ENCODE results near the gene LANCL2. TPM values are rescaled to one million over a fixed set of nuclear protein-coding genes. Genes with fewer than 3 reads are reported as not detected.
"Not testable (repeated sequence)": the region's sequence is repeated elsewhere in the genome, so short reads cannot be mapped to it uniquely, and the experiment has no call there.

Gene LANCL2
- total RNA-seq, 2 donors from 2014 or later = 6.7 to 9.4 TPM

DNA sequence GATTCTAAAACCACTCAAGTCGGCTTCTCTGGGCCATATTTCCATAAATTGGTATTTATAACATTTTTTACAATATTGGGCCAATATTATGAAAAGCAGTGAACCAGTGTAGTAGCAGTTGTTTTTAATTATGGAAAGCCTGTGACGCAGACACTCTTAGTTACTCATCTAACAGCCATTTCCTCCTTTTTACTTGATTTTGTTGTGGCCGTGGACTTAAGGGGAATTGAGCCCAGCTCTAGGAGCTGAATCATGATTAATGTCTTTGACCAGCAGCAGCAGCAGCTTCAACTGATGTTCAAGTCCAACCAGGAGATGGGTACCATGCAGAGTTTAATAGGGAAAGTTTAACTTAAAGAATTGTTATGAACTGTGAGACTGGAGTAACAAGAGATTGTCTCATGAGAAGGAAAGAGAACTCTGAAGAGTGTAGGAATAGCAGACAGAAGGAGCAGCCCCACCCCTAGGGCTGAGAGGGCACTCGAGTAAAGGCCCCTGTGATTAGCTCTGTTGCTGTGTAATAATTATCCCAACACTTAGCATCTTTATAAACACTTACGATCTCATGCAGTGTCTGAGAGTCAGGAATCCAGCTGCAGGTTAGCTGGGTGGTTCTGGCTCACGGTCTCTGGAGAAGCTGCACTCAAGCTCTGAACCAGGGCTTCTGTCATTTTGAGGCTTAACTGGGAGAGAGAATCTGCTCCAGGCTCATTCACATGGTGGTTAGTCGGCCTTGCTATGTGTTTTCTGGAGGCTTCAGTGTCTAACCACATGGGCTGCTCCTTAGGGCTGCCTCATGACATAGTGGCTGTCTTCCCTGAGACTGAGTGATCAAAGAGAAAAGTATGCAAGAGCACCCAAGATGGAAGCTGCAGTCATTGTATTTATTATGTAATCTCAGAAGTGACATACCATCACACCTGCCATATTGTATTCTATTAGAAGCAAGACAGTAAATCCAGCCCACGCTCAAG is 4.6 kb downstream of the LANCL2 start:
- Mint-ChIP-seq H3K4me3 (no peak overlapping the region), H3K4me1 (peaks cover 19% of the 10 kb centered on the region), H3K27me3 (no peaks in the 10 kb centered on the region), H3K36me3 (ENCODE audit: low read depth) (peaks cover 14% of the 10 kb centered on the region), H3K27ac (no peak overlapping the region), H3K9me3 (no peaks in the 10 kb centered on the region)
- no peak for ATAC-seq (replicated peaks)

DNA sequence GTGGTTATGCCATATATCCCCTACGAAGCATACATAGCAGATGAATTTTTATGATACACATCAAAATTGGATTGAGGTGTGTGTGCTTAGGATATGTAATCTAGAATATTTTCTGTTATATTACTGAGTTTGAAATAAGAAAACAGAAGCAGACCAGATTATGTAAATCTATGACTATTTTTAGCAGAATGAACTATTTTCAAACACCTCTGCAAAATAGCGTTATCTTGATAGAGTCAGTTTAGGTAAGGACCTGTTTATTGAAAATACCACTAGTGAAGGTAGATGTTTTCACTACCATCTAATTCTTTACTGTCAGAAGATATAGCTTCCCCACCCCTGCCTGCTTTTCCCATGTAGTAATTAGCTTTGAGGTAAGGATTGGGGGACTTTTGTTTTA is 9.1 kb downstream of the LANCL2 start:
- no peaks in the 10 kb centered on the region for H3K4me1 Mint-ChIP-seq
- no peak overlapping the region for H3K4me3 Mint-ChIP-seq
- no peak overlapping the region for H3K27ac Mint-ChIP-seq
- H3K36me3 Mint-ChIP-seq (ENCODE audit: low read depth) = no peaks in the 10 kb centered on the region
- ATAC-seq (replicated peaks) = no peak
- no peaks in the 10 kb centered on the region for H3K27me3 Mint-ChIP-seq
- no peaks in the 10 kb centered on the region for H3K9me3 Mint-ChIP-seq

DNA sequence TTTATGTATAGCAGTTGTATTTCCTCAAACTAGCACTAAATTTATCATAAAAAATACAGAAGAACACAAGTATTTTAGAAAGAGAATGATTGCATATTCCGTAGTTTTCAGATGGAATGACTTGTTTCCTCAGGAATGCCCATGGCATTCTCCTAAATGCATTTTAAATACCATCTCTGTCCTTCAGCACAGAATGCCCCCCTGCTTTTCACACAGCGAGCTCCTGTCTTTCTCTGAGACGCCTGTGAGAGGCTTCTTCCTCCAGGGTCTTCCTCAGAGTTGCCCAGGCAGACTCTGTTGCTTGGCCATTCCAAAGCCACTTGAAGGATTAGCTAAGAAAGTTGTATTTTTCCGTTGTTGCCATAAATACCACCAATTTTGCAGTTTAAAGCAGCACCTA is 10.1 kb downstream of the LANCL2 start:
- ATAC-seq (replicated peaks) = no peak
- Mint-ChIP-seq H3K27ac (no peak overlapping the region), H3K36me3 (ENCODE audit: low read depth) (no peaks in the 10 kb centered on the region), H3K27me3 (no peaks in the 10 kb centered on the region), H3K4me3 (no peak overlapping the region), H3K4me1 (no peaks in the 10 kb centered on the region), H3K9me3 (no peaks in the 10 kb centered on the region)

DNA sequence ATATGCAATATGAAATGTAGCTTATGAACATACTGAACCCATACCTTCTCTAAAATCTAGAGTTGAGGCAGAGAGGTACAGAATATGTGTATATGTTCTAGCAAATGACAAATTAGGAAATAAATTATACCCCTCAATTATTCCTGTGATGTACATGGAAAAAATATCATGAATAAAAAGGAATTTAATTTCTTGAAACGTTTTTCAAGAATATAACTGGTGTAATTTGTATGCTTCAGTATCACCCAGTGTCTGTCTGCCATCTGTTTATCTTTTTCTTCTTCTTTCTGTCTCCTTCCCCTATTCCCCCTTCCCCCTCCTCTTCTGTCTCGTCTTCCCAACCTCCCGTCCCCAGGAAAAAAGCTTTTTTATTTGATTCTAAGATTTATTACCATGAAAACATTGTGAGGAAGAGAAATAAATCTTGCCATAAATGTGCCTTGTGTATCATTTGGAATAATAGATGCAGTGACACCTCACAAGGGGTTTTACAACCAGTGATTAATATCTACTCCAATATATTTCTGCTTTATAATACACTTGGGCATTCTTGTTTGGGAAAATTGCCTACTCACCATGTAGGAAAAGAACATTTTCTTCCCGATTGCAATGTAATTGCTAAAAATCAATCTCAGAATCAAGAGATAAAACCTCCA is 12.2 kb downstream of the LANCL2 start:
- H3K4me1 Mint-ChIP-seq = peaks cover 4% of the 10 kb centered on the region
- no peaks in the 10 kb centered on the region for H3K36me3 Mint-ChIP-seq (ENCODE audit: low read depth)
- no peaks in the 10 kb centered on the region for H3K9me3 Mint-ChIP-seq
- no peak overlapping the region for H3K27ac Mint-ChIP-seq
- no peaks in the 10 kb centered on the region for H3K27me3 Mint-ChIP-seq
- H3K4me3 Mint-ChIP-seq = no peak overlapping the region
- ATAC-seq (replicated peaks) = no peak

DNA sequence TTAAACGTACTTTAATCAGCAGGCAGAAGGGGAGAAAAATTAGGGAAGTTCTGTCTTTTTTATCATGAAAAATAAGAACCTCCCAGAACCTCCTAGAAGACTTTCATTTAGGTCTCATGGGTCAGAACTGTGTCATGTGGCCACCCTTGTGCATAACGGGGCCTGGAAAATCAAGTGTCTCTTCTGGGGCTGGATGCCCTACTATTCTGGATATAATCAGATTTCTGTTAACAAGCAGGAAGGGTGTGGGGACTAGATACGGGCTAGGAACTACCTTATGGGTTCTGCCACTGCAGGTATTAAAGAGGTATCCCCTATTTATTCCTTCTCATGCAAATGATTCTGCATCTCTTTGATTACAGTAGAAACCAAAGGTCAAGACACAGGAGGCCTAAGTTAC is 14.1 kb downstream of the LANCL2 start:
- peaks cover 4% of the 10 kb centered on the region for H3K9me3 Mint-ChIP-seq
- no peaks in the 10 kb centered on the region for H3K36me3 Mint-ChIP-seq (ENCODE audit: low read depth)
- H3K4me3 Mint-ChIP-seq = no peak overlapping the region
- peaks cover 4% of the 10 kb centered on the region for H3K4me1 Mint-ChIP-seq
- H3K27ac Mint-ChIP-seq = no peak overlapping the region
- ATAC-seq (replicated peaks) = no peak
- H3K27me3 Mint-ChIP-seq = no peaks in the 10 kb centered on the region

DNA sequence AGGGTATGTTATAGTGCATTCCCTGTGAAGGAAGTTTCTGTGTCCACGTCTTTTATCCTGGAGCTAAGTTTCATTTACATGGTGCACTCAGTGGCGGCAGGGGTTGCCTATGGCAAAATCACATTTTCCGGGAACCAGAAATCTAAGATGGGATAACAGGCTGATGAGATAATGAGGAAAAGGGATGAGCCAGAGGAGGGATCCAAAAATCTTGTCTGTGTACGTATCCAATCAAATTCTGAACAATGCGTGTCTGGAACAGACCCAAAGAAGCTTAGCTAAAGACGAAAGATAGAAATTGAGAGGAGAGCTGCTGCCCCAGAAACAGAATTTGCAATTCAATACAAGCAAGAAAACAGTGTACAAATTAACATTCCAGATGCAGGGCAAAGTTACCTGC is 16.1 kb downstream of the LANCL2 start:
- Mint-ChIP-seq H3K4me1 (peaks cover 4% of the 10 kb centered on the region), H3K27me3 (no peaks in the 10 kb centered on the region), H3K36me3 (ENCODE audit: low read depth) (no peaks in the 10 kb centered on the region)

DNA sequence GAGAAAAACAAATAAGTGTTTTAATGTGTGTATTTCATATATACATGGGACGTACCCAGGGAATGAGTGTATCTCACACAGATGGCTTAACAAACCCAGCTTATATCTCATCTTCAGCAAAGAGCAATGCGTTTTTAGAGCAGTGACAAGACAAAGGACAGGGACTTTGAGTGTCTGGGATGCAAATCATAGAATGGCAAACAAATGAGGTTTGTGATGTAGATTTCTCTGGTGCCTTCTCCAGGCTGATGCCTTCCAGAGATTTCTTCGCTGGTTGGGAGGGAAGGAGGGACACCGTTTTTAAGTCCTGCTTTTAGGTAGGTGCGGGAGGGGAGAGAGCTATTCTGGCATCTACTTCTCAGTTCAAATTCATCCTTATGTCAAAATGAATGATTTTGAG is 16.6 kb downstream of the LANCL2 start:
- Mint-ChIP-seq H3K27me3 (no peaks in the 10 kb centered on the region), H3K27ac (no peak overlapping the region), H3K9me3 (peaks cover 7% of the 10 kb centered on the region), H3K4me1 (peaks cover 9% of the 10 kb centered on the region), H3K36me3 (ENCODE audit: low read depth) (peaks cover 3% of the 10 kb centered on the region), H3K4me3 (no peak overlapping the region)
- ATAC-seq (replicated peaks) = no peak

More for the DNA sequence above, 16.1 kb downstream of the LANCL2 start:
- H3K9me3 Mint-ChIP-seq = peaks cover 4% of the 10 kb centered on the region
- no peak overlapping the region for H3K4me3 Mint-ChIP-seq
- no peak overlapping the region for H3K27ac Mint-ChIP-seq
- no peak for ATAC-seq (replicated peaks)

DNA sequence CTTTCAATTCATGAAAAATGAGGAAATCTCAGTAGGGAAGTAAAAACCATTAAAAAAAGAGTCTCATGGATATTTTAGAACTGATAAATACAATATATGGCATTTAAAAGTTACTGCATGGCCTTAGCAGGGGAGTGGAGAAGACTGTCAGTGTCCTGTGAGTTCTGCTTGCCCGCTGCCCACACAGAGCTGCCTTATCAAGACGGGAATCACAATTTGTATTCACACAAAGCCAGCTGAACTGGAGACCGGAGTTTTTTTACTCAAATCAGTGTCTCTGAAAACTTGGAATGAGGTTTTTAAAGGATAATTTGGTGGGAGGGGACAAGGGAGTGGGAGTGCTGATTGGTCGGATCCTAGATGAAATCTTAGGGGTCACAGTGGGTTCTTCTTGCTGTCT is 17.1 kb downstream of the LANCL2 start:
- peaks cover 13% of the 10 kb centered on the region for H3K4me1 Mint-ChIP-seq
- no peak for ATAC-seq (replicated peaks)
- H3K4me3 Mint-ChIP-seq = no peak overlapping the region
- H3K27ac Mint-ChIP-seq = no peak overlapping the region
- no peaks in the 10 kb centered on the region for H3K27me3 Mint-ChIP-seq
- H3K36me3 Mint-ChIP-seq (ENCODE audit: low read depth) = peaks cover 8% of the 10 kb centered on the region
- peaks cover 12% of the 10 kb centered on the region for H3K9me3 Mint-ChIP-seq

DNA sequence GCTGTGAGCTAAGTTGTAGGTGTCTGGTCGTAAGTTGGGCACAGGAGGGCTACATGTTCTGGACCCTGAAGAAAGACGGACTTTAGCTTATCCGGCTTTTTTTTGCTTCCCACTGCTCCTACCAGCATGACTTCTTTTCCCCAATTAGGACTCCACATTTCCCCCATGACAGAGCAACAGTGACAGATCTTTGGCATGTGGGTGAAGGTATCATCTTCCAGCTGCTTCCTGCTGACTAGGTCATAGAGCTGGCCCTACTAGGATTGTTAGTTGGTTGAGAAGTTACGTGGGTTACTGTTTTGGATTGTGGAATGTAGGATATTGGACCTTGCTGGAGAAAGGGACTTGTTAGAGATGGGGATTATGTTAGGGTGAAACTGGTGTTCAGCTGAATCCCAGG is 21.4 kb downstream of the LANCL2 start:
- Mint-ChIP-seq H3K27ac (peak overlapping the region; percentile 65), H3K4me1 (peaks cover 9% of the 10 kb centered on the region), H3K27me3 (no peaks in the 10 kb centered on the region), H3K4me3 (peak overlapping the region; percentile 46), H3K36me3 (ENCODE audit: low read depth) (peaks cover 15% of the 10 kb centered on the region), H3K9me3 (peaks cover 15% of the 10 kb centered on the region)
- peak; percentile 43 for ATAC-seq (replicated peaks)

DNA sequence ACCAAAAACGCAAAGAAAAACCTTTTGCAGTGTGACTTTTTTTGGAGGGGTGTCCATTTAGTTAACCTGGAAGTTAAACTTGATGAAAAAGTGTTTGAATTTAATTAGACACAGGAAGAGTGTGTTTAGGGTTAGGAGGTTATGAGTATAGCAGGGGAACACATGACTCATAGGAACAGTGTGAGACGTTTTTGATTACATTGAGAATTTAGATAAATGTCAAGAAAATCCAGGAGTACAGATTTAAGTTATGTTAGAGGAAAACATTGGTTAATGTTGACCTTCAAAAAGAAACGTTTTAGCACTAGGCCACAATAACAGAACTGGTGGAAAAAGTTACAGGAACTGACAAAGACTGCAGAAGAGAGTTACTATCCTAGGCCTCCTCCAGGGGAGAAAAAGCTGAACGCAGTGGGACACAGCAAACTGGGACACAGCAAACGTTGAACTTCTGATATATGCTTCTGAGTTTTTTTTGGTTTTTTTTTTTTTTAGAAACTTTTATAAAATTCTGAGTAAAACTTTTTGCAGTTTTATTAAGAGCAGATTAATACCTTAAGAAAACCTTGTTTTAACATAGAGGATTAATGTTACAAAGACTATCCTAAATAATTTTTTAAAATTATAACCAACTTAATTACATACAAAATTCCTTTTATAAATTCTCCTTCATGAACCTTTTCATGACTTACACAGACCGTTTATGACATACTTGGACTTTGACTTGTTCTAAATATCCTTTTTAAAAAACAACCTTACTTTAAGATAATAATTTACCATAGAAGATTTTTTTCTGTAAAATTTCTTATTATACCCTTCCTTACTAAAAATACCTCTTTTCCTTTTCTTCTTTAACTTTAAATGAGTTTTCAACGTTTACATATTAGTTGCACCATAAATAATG is 22.2 kb downstream of the LANCL2 start:
- Mint-ChIP-seq H3K27ac (peak overlapping the region; percentile 65), H3K27me3 (no peaks in the 10 kb centered on the region), H3K4me1 (peaks cover 9% of the 10 kb centered on the region), H3K36me3 (ENCODE audit: low read depth) (peaks cover 21% of the 10 kb centered on the region), H3K4me3 (peak overlapping the region; percentile 46), H3K9me3 (peaks cover 15% of the 10 kb centered on the region)
- ATAC-seq (replicated peaks) = peak; percentile 87

DNA sequence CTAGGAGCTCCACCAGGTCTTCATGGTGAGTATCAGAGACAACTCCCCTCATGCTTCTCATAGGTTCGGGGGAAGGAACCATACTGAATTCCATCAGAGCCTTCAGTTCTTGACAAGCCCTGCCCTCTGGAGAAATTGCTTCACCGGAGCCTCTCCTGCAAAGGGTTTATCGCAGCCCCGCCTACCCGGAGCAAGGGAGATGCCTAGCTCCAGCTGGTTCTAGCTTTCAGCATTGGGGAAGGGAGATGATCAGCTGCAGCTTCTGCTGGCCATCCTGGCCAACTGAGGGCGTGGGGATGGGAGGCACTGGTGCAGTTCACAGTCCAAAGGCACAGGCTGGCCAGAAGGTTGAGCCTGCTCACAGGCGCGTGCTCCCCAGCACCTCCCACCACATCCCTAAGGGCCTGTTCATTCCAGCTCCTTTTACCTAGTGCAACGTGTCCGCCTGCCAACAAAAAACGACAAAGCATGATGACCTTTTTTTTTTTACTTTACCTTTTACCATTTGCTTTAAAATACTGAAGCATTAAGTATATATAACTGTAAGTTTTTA is 31.2 kb downstream of the LANCL2 start:
- no peak for ATAC-seq (replicated peaks)
- H3K4me1 Mint-ChIP-seq = no peaks in the 10 kb centered on the region
- no peak overlapping the region for H3K4me3 Mint-ChIP-seq
- H3K27ac Mint-ChIP-seq = no peak overlapping the region
- no peaks in the 10 kb centered on the region for H3K27me3 Mint-ChIP-seq
- no peaks in the 10 kb centered on the region for H3K9me3 Mint-ChIP-seq
- H3K36me3 Mint-ChIP-seq (ENCODE audit: low read depth) = peaks cover 13% of the 10 kb centered on the region

DNA sequence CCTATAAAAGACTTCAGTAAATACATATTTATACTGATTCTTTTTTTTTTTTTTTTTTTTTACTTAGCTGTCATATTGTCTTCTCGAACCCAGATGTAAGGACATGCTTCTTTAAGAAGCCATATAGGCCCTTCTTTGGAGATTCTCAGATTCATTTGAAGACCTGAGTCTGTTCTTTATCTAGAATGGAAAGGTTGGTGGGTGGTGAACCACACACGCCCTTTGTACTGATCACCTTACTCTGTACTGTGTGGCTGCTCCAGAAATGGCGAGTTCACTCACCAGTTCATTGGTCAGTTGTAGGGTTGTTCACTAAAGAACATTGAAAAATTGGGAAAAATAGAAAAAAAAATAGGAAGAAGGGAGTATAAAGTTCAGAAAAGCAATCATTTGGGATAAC is 32.5 kb downstream of the LANCL2 start:
- no peaks in the 10 kb centered on the region for H3K4me1 Mint-ChIP-seq
- no peak overlapping the region for H3K27ac Mint-ChIP-seq
- ATAC-seq (replicated peaks) = no peak
- H3K36me3 Mint-ChIP-seq (ENCODE audit: low read depth) = peaks cover 2% of the 10 kb centered on the region
- no peaks in the 10 kb centered on the region for H3K27me3 Mint-ChIP-seq
- no peaks in the 10 kb centered on the region for H3K9me3 Mint-ChIP-seq
- H3K4me3 Mint-ChIP-seq = no peak overlapping the region

DNA sequence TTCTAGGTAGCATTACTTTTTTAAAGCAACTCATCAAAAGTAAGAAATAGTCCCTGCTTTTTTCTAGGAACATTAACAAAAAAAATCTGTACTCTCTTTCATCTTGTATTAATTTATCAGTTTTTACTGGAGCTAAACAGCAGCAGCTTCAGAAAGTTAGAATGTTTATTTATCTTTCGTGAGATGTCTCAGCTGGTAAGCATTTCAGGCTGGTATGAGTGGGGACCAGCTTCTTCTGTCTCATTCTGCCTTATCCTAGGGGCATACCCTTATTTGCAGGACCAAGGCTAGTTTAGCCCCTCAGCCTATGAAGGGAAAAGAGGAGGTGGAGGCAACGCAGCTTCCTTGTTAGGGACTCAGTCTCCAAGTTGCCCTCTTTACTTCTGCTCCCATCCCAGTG is 35.1 kb downstream of the LANCL2 start:
- peaks cover 11% of the 10 kb centered on the region for H3K36me3 Mint-ChIP-seq (ENCODE audit: low read depth)
- no peaks in the 10 kb centered on the region for H3K9me3 Mint-ChIP-seq
- no peaks in the 10 kb centered on the region for H3K27me3 Mint-ChIP-seq
- ATAC-seq (replicated peaks) = no peak
- no peak overlapping the region for H3K4me3 Mint-ChIP-seq
- no peak overlapping the region for H3K27ac Mint-ChIP-seq
- H3K4me1 Mint-ChIP-seq = no peaks in the 10 kb centered on the region

DNA sequence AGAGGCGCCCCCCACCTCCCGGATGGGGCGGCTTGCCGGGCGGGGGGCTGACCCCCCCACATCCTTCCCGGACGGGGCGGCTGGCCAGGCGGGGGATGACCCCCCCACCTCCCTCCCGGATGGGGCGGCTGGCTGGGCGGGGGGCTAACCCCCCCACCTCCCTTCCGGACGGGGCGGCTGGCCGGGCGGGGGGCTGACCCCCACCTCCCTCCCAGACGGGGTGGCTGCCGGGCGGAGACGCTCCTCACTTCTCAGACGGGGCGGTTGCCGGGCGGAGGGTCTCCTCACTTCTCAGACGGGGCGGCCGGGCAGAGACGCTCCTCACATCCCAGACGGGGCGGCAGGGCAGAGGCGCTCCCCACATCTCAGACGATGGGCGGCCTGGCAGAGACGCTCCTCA is 37.4 kb downstream of the LANCL2 start:
- H3K27ac Mint-ChIP-seq; H3K9me3 Mint-ChIP-seq; H3K4me3 Mint-ChIP-seq; ATAC-seq (replicated peaks); H3K4me1 Mint-ChIP-seq; H3K27me3 Mint-ChIP-seq: not testable (repeated sequence)
- peaks cover 18% of the 10 kb centered on the region for H3K36me3 Mint-ChIP-seq (ENCODE audit: low read depth)
